GM21717 (cell line): ENCODE data around the gene MRPS10.
"Not testable (repeated sequence)": the region's sequence is repeated elsewhere in the genome, so short reads cannot be mapped to it uniquely, and the experiment has no call there.

Experiments used
- ATAC-seq: cut with Tn5 transposase; IDR thresholded peaks from one replicate; pipeline ENCODE4 v1.9.1; 2021; ENCODE audit warnings: mild to moderate bottlenecking, moderate library complexity; ENCODE audit not compliant: unreplicated experiment

The MRPS10 gene

DNA sequence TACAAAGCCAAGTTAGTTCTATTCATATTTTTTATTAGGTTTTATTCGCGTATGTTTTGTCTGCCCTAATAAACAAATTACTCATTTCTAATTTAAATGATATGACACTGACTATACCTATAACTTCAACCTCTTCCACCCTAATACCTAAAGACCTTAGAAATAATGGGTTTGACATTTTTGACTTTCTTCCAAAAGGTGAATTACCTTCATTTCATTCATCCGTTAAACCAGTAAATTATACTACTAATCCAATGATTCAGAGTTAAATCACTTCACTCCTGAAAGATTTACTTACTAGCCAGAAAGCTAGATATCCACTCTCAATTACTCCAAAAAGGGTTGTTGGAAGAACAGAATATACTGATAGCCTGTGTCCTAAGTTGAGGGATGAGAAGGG is 5.2 kb downstream of the MRPS10 start:
- ATAC-seq: no peak

DNA sequence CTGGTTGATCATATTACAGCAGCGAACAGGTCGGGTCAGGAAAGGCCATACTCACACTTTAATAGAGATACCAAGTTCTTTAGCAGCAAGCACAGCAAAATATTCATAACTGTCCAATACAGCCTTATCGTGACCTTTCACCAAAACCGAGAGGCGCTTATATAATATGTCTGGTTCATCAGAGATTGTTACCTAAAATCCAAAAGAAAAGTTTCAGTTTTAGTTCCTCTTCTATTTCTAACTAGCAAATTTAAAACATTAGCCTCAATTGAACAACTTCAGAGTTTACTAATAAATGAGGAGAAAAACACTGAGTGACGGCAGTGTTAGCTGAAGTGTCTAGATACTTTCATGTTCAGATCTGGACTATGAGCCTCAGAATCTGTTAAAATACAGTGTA is 5.9 kb downstream of the MRPS10 start:
- no peak for ATAC-seq

DNA sequence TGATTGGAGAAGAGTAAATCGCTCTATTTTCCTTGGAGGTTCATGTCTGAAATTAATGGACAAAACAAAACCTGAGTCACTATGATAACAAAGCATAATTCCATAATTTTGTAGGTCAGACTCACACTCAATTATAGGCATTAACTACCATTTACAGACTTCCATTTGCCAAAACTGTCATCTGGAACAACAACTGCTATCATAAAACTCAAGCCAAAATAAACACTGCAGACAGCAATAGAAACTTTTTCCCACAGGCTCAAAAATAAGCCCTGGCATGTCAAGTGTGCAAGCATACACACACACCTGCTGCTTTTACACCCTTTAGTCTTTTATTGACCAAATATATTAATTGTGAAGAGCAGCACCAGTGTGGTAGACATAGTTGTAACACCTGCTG is 7.1 kb downstream of the MRPS10 start:
- no peak for ATAC-seq

DNA sequence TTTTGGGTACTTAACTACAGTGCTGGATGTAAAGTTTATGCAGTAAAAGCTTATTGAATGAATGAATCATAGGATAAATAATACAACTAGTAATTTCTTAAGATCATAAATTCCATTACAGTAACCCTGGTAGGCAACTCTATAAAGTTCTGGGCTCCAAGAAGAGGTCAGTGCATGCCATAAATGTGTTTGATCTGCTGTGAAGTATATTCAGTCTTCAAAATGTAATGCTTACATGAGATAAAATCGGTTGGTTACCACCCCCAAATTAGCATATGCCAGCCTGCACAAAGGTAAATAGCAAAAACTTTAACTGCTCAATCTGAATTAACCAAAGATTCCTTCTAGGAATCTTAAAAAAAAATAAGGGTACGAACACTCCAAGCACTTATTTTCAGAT is 10.1 kb downstream of the MRPS10 start:
- ATAC-seq: not testable (repeated sequence)

DNA sequence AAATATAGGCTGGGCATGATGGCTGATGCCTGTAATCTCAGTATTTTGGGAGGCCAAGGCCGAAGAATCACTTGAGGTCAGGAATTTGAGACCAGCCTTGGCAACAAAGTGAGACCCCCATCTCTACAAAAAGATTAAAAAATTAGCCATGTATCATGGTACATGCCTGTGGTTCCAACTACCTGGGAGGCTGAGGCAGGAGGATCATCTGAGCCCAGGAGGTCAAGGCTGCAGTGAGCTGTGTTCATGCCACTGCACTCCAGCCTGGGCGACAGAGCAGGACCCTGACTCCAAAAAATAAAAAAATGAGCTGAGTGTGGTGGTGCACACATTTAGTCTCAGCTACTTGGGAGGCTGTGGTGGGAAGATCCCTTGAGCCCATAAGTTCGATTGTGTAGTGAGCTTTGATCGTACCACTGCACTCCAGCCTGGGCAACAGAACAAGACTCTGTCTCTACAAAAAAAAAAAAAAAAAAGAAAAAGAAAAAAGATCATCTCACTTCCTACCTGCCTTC is 12.8 kb downstream of the MRPS10 start:
- ATAC-seq: no peak

DNA sequence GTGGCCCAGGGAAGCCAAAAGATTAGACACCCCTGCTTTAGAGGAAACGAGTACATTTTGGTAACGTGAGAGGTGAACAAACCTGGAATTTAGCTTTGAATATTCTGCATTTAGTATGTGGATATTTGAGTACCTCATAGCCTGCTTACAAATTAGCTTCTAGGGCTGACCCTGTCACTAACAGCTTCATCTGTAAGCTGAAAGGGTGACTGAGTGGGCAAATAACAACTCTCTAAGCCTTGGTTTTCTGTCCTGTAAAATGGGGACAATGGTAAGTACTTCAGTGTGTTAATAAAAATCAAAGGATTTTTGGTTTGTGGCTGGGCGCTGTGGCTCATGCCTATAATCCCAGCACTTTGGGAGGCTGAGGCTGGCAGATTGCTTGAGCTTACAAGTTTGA is 14.5 kb downstream of the MRPS10 start:
- no peak for ATAC-seq

DNA sequence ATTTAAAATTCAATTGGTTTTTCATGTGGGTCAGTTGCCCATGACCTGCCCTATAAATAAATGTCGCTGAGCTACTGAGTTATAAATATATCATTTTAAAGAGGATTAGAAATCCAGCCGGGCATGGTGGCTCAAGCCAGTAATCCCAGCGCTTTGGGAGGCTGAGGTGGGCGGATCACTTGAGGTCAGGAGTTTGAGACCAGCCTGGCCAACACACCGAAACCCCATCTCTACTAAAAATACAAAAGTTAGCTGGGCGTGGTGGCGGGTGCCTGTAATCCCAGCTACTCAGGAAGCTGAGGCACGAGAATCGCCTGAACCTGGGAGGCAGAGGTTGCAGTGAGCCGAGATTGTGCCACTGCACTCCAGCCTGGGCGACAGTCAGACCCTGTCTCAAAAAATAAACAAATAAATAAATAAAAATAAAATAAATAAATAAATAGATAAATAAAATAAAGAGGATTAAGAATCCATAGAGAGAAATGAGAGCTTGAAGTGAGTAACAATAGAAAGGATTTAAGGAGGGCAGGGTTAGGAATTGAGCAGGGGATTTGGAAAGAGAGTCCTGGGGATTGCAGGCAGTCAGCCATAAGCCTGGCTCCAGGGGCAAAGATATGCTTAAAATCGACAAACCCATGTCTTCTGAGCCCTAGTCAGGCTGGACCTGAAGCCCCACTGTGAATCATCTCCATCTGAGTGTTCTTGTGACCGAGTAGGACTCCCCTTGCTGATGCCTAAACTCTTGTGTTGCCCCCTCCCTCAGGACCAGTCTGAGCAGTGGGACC is 15.3 kb downstream of the MRPS10 start:
- ATAC-seq: not testable (repeated sequence)

DNA sequence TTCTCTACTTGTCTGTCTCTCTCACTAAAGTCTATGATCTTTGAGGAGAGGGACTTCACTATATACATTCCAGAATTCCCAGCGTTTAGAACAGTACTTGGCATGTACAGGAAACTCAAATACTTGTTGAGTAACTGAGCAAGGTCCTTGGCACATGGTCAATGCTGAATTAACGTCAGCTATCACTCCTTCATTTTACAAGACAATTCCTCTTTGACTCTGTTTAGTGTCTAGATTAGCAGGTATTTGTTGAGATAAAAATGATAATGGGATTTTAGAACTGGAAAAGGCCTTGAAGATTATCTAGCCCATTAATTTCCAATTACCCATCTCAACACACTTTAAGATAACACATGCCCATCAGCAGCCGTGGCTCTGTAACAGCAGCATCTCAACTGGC is 16.3 kb downstream of the MRPS10 start:
- no peak for ATAC-seq

DNA sequence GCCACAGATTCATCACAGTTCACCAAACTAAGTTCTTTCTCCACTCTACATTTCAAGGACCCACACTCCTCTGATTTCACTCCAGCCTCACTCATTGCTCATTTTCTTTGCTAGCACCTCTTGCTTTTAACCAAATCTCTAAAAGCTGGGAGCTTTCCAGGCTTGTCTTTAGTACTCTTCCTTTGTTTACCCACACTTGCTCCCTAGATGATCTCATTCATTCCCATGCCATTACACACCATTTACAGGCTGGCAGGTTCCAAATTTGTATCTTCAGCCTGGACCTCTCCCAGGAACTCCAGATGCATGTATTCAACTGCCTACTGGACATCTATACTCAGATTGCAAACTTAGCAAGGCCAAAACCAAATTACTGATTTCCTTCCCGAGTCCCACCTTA is 17.6 kb downstream of the MRPS10 start:
- no peak for ATAC-seq

DNA sequence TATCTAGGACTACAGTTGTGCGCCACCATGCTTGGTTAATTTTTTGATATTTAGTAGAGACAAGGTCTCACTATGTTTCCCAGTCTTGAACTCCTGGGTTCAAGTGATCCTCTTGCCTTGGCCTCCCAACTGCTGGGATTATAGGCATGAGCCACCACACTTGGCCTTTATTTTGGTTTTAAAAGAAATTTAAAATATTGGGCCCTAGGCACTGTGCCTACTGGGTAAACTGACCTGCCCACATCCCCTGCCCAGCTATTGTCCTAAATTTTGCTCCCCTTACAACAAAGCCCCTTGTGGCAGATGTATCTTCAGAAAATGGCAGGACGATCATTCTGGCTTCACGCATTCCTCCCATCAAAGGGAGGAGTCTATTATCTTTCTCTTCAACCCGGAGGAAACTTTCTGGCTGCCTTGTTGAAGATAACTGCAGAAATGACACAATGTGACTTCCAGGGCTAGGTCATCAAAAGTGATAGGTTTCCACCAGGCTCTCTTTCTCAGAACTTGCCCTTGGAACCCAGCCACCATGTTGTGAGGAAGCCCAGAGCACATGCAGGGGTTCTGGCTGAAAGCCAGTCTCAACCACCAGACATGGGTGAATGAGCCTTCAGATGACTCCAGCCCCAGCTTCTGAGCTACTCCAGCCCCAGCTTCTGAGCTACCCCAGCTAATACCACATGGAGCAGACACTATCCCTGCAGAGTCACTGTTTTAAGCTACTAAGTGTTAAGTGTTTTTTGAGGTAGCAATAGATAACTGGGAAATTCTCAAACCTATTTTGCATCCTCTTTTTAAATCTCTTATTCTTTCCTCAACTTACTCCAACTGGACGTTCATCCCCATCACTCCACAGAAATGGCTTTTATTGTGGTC is 18.3 kb downstream of the MRPS10 start:
- ATAC-seq: no peak

DNA sequence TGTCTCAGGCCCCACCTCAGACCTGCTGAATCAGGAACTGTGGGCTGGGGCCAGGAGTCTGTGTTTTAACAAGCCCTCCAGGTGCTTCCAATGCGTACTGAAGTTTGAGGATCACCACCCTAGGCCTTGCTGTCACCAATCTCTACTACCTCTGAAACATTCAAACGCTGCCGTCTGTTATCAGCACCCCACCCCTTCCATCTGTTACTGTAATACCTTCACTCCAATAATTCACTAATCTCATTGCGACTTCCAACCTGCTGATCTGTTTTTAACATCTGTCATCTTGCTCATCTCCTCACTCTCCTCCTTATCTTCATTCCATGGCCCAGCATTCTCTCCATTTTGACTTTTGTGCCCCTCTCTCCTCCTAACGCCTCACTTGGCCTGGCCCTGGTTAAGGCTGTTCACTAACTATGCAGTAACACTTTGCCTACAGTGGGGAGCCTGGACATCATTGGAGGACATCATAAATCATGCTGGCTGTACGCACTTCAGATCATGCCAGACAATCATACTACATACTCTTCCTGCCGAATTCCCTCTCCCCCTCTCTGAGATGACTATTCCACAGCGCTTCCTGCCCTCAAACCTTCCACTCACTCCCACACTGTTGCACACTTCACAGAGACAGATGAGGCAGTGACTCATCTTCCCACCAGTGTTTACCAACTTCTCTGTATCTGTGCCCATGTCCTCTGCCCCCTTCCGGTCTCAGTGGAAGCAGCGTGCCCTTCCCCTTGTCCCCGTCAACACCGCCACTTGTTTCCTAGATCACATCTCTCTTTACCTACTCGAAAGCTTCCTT is 19.9 kb downstream of the MRPS10 start:
- ATAC-seq: no peak

DNA sequence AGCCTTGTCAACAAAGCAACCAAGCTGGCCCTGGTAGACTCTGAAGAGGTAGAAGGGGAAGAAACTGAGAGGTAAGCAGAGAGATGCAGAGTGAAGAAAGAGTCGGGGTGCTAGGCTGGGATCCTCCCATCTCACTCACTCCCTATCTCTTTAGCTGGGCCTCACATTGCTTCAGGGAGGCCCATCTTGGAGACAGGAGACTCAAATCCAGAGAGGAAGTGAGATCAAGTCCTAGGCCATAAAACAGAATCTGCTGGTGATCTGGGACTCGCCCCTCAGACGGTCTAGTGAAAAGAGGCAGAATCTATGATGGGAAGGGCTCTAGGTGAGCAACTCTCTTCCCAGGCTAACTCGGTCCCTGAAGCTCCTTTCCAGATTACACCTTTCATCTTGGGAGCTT is 22.2 kb downstream of the MRPS10 start:
- no peak for ATAC-seq

DNA sequence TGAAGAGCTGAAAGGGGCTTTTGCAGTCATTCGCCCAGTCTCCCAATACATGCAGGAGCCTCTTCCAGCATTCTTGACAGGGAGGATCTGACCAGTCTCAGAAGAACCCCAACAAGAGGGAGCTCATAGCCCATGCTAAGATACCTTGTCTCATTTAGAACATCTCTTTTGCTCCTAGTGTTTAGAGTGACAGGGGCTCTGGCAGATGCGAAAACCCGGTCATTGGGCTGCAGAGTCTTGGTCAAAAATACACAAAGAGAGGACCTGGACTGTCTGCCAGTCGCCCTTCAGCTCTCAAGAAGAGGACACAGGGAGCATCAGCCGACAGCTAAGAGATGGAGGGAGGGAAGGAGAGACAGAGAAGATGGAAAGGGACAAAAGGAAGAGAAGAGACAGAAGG is 23.6 kb downstream of the MRPS10 start:
- no peak for ATAC-seq

DNA sequence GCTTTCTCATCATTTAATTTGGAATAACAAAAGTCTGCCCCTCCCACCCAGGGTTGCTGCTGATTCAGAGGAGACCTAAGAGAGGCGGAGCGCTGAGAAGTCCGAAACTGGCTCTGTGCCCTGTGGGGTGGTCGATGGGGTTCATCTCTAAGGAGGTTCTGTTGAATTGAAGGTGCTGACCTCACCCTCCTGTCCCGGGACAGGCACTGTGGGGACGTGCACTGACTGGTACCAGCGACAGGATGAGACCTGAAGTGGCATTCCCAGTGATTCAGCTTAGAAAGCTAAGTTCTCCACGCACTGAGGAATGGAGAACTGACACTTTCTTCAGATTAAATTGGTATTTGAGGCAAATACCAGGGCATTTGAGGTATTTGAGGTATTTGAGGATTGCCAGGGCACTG is 24.2 kb downstream of the MRPS10 start:
- ATAC-seq: no peak

DNA sequence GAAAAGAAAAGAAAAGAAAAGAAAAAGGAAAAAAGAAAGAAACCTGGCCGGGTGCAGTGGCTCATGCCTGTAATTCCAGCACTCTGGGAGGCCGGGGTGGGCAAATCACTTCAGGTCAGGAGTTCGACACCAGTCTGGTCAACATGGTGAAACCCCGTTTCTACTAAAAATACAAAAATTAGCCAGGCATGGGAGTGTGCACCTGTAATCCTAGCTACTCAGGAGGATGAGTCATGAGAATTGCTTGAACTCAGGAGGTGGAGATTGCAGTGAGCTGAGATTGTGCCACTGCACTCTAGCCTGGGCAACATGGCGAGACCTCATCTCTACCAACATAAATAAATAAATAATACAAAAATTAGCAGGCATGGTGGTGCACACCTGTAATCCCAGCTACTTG is 25.3 kb downstream of the MRPS10 start:
- not testable (repeated sequence) for ATAC-seq

DNA sequence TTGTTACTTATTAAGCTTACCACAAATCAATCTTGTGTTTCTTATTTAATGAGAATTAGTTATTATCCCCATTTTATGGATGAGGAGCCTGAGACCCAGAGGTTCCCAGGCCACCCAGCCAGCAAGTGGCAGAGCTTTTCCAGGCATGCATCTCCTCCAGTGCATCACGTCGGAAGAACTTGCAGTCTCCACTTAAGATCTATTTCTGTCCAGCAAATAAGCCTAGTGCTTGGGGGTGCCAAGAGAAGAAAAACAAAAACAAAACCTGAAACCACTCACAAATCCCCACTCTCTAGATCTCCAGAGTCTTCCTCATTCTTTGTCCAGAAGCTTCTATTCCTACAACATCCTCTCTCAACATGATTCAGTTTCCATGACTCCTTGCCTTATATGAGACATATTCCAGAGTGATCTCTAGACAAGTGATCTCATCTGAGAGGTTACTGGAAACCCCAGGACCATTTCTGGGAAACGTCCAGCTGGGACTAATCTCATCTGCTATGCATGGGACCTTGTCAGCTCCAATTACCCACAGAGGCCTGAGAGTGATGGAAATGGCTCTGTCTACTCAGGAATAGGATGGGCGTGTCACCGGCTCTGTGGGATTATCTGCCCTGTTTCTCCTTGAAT is 27.0 kb downstream of the MRPS10 start:
- no peak for ATAC-seq

DNA sequence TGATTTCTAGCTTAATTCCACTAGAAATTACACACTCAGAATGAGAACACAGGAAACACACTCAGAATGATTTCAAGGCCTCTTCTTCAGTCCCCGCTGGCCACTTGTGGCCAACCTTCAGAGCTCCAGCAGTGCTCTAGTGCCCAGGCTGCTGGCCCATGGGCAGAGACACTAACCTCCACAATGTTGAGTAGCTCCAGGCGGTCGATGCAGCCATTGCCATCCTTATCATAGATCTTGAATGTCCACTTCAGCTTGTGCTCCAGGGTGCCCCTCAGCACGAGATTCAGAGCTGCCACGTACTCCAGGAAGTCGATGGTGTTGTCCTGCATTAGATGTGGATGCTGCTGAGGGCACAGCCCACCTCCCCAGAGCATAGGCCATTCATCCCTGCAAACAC is 29.3 kb downstream of the MRPS10 start:
- no peak for ATAC-seq

DNA sequence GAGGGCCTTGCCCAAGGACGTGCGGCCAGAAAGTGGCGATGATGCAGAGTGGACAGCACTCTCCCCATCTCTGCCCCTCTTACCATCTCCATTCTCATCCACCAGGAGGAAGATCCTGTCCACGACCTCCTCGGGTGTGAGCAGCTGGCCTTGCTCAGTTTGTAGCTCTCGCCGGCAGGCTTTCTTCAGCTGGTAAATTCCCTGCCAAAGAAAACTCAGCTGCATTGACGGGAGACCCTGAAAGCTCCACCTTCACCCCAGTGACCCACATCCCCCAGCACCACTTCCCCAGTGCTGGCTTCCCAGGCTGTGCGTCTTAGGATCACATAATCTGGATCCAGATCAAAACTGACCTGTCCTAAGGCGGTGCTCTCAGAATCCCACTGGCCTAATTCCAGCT is 32.1 kb downstream of the MRPS10 start:
- ATAC-seq: no peak

DNA sequence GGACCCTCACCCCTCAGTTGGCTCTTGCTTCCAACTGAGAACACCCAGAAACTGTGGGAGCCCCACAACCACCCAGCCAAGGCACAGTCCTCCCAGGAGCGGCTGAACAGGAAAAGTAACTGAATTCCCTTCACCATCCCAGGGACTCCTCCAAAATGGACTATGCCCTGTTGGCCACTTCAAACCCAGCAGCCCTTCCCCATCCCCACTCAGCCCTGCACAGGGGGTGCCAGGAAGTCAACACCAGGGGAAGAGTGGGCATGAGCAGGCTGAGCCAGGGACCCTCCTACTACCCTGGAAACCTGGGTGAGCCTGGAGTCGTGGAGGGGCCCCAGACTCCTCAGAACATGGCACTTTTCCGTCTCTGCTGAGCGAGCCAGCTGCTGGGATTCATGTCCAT is 33.2 kb downstream of the MRPS10 start:
- ATAC-seq: no peak

DNA sequence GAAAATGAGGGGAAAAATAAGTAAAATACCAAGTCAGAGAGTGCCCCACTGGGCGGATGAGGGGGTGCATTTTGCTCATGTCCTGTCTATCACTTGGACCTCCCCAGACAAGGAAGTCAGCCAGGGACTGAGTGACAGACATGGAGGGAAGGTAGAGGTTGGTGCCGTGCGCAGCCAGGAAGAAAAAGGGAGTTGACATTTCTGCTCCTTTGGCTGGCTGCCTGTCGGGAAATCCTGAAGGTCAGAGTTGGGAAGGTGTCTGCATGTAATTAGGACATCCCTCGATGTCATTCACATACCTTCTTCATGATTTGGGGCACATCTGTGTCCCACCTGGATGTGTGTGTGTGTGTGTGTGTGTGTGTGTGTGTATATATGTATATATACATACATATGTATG is 35.6 kb downstream of the MRPS10 start:
- ATAC-seq: no peak

DNA sequence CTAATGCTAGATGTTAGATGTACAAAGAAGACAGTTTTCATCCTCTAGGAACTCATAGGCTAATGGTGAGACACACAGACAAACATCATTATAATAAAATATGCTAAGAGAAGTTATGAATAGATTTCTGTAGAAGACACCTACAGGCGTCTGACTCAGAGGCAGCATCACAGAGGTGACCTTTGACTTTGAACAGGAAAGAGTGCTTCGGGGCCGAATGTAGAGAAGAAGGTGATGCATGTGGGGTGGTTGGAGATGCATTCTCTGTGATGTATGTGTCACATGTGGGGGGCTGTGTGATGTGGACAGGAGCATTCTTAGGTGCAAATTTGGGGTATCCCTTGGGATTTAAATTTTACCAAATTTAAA is 37.7 kb downstream of the MRPS10 start:
- no peak for ATAC-seq
